CD4-positive, alpha-beta T cell treated with Interleukin-17A for 1 hour (primary cell): ENCODE results near the gene BCDIN3D.

ENCODE experiments used
- DNase-seq: peaks from one replicate; pipeline ENCODE4 v3.0.0-alpha.2; 2020

BCDIN3D gene

GRCh38 chr12:49794021-49794420 is 48.9 kb downstream of the BCDIN3D start:
- DNase-seq: no peak

GRCh38 chr12:49793620-49794019 is 49.3 kb downstream of the BCDIN3D start:
- DNase-seq: no peak

- DNase-seq: no peak
These were observed 49.8 kb downstream of the BCDIN3D start for GRCh38 chr12:49792976-49793580.

- DNase-seq: no peak
These were observed 50.5 kb downstream of the BCDIN3D start for GRCh38 chr12:49792181-49792970.

GRCh38 chr12:49791700-49792099 is 51.2 kb downstream of the BCDIN3D start:
- no peak for DNase-seq

- DNase-seq: no peak
These were observed 52.0 kb downstream of the BCDIN3D start for GRCh38 chr12:49790741-49791555.

GRCh38 chr12:49789992-49790391 is 52.9 kb downstream of the BCDIN3D start:
- DNase-seq: no peak

GRCh38 chr12:49787672-49788071 is 55.2 kb downstream of the BCDIN3D start:
- DNase-seq: no peak
